Measurements from ENCODE around the gene PTPRE.

Gene PTPRE

DNA sequence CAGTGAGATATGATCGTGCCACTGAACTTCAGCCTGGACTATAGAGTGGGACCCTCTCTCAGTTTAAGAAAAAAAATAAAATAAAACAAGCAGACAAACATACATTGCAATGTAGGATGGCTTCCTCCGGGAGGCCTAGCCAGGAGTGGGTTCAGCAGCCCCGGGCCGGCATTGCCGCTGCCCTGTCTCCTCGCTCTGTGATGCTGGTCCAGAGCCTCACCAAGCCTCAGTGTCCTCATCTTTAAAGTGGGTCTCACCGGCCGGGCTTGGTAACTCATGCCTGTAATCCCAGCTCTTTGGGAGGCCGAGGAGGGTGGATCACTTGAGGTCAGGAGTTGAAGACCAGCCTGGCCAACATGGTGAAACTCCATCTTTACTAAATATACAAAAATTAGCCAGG is 71.6 kb downstream of the PTPRE start:
- no peak for FAIRE-seq
- TF ChIP-seq, protein P1, sequence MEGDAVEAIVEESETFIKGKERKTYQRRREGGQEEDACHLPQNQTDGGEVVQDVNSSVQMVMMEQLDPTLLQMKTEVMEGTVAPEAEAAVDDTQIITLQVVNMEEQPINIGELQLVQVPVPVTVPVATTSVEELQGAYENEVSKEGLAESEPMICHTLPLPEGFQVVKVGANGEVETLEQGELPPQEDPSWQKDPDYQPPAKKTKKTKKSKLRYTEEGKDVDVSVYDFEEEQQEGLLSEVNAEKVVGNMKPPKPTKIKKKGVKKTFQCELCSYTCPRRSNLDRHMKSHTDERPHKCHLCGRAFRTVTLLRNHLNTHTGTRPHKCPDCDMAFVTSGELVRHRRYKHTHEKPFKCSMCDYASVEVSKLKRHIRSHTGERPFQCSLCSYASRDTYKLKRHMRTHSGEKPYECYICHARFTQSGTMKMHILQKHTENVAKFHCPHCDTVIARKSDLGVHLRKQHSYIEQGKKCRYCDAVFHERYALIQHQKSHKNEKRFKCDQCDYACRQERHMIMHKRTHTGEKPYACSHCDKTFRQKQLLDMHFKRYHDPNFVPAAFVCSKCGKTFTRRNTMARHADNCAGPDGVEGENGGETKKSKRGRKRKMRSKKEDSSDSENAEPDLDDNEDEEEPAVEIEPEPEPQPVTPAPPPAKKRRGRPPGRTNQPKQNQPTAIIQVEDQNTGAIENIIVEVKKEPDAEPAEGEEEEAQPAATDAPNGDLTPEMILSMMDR (IDR thresholded peaks at IDR 0.05; ENCODE audit: insufficient read depth, missing control alignments) = no peak
- no peak for DNase-seq (ENCODE audit: insufficient read length, low spot score)

DNA sequence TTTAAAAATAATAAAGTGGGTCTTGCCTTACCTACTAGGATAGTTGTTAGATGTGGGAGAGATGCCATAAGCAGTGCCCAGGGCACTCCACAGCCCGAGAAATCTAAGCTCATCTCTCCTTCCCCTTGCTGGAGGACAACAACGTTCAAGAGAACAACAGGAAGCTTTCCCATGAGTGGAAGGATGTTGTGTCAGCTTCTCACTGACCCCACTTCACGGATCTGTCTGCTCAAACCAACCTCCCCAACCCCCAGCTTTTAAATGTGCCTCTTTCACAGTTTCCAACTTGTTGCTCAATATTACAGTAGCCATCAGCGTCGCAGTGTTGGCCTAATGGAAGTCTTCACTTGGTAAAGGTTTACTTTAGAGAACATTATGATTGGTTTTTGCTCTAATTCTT is 72.1 kb downstream of the PTPRE start:
- no peak for FAIRE-seq
- no peak for DNase-seq (ENCODE audit: insufficient read length, low spot score)
- TF ChIP-seq, protein P1 (IDR thresholded peaks at IDR 0.05; ENCODE audit: insufficient read depth, missing control alignments) = no peak

DNA sequence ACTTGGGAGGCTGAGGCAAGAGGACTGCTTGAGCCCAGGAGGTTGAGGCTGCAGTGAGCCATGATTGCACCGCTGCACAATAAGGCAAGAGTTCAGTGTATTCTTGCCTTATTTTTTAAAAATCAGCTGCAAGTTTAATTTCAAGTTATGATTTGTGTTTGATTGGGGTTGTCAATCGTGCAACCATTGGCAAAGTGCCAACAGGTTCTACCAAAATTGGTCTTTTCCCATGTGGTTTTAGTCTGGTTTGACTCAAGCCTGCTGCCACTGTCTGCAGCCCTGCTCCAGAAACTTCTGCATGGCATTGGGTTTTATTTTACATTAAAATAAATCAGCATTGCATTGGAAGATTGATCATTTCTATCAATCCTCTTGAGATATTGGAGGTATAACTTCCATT is 72.7 kb downstream of the PTPRE start:
- TF ChIP-seq, protein P1 (IDR thresholded peaks at IDR 0.05; ENCODE audit: insufficient read depth, missing control alignments) = no peak
- DNase-seq (ENCODE audit: insufficient read length, low spot score) (no peak), FAIRE-seq (no peak)

DNA sequence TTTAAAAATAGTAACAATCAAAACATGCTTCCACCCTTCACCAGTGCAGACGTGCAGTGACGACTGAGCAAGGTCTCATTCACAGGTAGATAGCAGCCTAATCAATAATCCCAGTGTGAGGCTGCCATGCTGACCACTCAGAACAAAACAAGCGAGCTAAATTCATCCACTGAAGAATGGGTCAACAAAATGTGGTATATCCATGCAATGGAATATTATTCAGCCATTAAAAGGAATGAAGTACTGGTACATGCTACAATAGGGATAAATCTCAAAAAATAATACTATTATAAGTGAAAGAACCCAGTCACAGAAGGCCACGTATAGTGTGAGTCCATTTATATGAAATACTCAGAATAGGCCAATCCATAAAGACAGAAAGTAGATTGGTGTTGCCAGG is 74.0 kb downstream of the PTPRE start:
- DNase-seq (ENCODE audit: insufficient read length, low spot score) = no peak
- TF ChIP-seq, protein P1 (IDR thresholded peaks at IDR 0.05; ENCODE audit: insufficient read depth, missing control alignments) = no peak
- FAIRE-seq = no peak

DNA sequence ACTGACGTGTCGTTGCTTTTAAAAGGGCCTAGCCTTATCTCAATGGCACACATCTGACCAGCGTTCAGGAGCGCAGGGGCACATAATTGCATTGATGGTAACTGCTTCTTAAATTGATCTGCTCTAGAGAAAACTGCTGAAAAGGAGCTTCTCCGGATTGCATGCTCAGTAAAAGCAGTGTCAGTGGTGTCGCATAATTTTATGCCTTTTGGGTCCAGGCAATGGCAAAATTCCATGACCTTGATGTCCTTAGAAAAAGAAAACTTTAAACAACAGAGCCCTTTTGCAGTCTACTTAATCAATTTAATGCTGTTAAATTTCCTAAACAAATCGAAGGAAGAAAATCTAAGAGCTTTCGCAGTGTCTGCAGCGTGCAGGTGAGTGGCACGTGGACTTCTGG is 75.7 kb downstream of the PTPRE start:
- FAIRE-seq (no peak), DNase-seq (ENCODE audit: insufficient read length, low spot score) (no peak)
- TF ChIP-seq, protein P1 (IDR thresholded peaks at IDR 0.05; ENCODE audit: insufficient read depth, missing control alignments) = no peak

DNA sequence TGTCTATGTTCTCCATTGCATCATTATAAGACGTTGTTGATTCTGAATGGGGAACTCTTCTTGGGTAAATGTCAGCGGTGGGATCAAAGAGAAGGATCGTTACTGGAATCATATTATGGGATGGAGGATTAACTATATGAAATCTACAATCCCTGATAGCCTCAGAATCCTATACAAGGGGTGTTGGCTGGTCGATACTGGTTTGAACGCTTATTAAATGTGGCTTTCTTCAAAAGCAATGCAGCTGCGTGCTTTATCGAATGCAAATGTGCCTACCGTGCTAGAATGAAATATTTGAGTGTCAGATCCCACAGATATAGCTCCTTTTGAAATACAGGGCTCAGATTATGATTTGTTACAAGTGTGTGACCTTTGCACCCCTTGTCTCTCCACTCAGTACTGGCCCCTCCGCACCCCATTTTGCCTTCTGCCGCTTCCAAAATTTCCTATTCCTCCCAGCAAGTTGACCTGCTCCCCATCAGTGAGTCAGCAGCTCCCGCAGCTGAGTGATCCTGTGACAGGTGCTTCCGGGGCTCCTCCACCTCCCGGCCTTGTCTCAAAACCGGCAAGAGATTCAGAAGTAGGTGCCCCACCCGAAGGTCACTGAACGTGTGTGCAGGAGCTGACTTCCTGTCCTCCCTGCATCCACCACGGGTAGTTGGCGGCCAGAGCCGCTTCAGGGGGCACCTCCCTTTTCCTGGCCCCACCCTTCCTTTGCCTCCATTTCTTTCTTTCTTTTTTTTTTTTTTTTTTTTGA is 76.6 kb downstream of the PTPRE start:
- no peak for FAIRE-seq

DNA sequence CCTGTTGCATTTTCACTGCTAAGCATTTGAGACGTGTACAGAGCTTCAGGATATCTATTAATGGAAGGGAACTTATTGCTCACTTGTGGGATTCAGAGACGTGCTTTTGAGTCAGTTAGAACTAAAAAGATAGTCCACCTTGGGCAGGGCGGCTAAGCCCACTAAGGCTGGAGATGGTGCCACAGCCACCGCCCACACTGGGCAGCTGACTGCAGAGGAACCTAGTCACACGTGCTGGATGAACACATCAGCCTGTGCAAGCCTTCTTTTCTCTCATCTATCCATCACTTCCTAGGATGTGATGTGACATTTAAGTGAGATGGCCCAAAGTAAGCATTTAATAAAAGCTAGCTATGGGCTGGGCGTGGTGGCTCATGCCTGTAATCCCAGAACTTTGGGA is 78.0 kb downstream of the PTPRE start:
- no peak for FAIRE-seq
- TF ChIP-seq, protein P1 (IDR thresholded peaks at IDR 0.05; ENCODE audit: insufficient read depth, missing control alignments) = no peak
- no peak for DNase-seq (ENCODE audit: insufficient read length, low spot score)

More for the DNA sequence above, 76.6 kb downstream of the PTPRE start:
- TF ChIP-seq, protein P1 (IDR thresholded peaks at IDR 0.05; ENCODE audit: insufficient read depth, missing control alignments) = no peak
- no peak for DNase-seq (ENCODE audit: insufficient read length, low spot score)
